GM12878 (cell line): ENCODE data around the gene TGFBR3. TPM values are rescaled to one million over a fixed set of nuclear protein-coding genes. Genes with fewer than 3 reads are reported as not detected.

ENCODE experiments used
- ATAC-seq: fragments of 200-7000 bp; cut with Tn5 transposase; 3 replicates; pipeline ENCODE4 v1.9.1; 2020; ENCODE audit warnings: mild to moderate bottlenecking, moderate library complexity
- BruUV-seq: library from RNA; stranded (reverse); fragments of 400-500 nt; replicated peaks from 2 replicates; lab custom pipeline; 2021; lab: Mats Ljungman, UMichigan
- CTCF ChIA-PET: fragments of 300-600 bp; sonication (Branson Sonifier 250); formaldehyde crosslinking; extraction: SDS; loops from one replicate; lab custom pipeline; 2021; ENCODE audit warnings: inconsistent platforms; lab: Yijun Ruan, JAX
- POLR2A ChIA-PET: fragments of 350-600 bp; formaldehyde crosslinking; extraction: SDS; loops from one replicate; lab custom pipeline; 2021; ENCODE audit warnings: inconsistent platforms; lab: Charles Lee
- RAD21 ChIA-PET: fragments of 300-600 bp; sonication (Branson Sonifier 250); formaldehyde crosslinking; loops from one replicate; lab custom pipeline; 2023; ENCODE audit warnings: antibody characterized with exemption; ENCODE audit not compliant: unreplicated experiment; lab: Charles Lee
- SMC1A ChIA-PET: fragments of 300-600 bp; sonication (Branson Sonifier 250); formaldehyde crosslinking; loops from one replicate; lab custom pipeline; 2023; ENCODE audit not compliant: unreplicated experiment, uncharacterized antibody; lab: Charles Lee
- DNase-seq: peaks from one replicate; pipeline ENCODE4 v3.0.0-alpha.2; 2011; ENCODE audit warnings: low read depth, low spot score
- FAIRE-seq: peaks from 3 replicates; lab custom pipeline; 2011; peaks lifted over from hg19 to GRCh38; lab: Jason Lieb, UNC
- H2AFZ ChIP-seq: 2 replicates; pipeline ENCODE4 v1.6.0; 2011; ENCODE audit warnings: low read depth, low read length, control low read depth; ENCODE audit not compliant: control insufficient read depth
- H3K27ac ChIP-seq: 2 replicates; pipeline ENCODE4 v1.5.1; 2011; ENCODE audit warnings: control low read depth; ENCODE audit not compliant: control insufficient read depth, insufficient read depth
- H3K27me3 ChIP-seq, 2 experiments: replicated peaks in 1 of 2; 2 replicates each; pipeline versions ENCODE4 v1.6.0 to v1.6.1; 2011; ENCODE audit warnings: low read length in 1 of 2; ENCODE audit not compliant: control insufficient read depth in 2 of 2, insufficient read depth in 2 of 2
- H3K36me3 ChIP-seq, 2 experiments: 2 replicates each; pipeline ENCODE4 v1.5.1; 2011; ENCODE audit warnings: low read length in 1 of 2; ENCODE audit not compliant: control insufficient read depth in 2 of 2, insufficient read depth in 2 of 2
- H3K4me1 ChIP-seq: 2 replicates; pipeline ENCODE4 v1.6.1; 2011; ENCODE audit warnings: mild to moderate bottlenecking, low read length, moderate library complexity, mixed read lengths; ENCODE audit not compliant: control insufficient read depth, insufficient read depth
- H3K4me2 ChIP-seq: 2 replicates; pipeline ENCODE4 v1.6.0; 2011; ENCODE audit warnings: control low read depth; ENCODE audit not compliant: control insufficient read depth, insufficient read depth
- H3K4me3 ChIP-seq: fragments of 200-600 bp; sonication (generic); 2 replicates; pipeline ENCODE4 v1.5.1; 2016
- H3K79me2 ChIP-seq: 2 replicates; pipeline ENCODE4 v1.6.0; 2011; ENCODE audit warnings: low read length; ENCODE audit not compliant: control insufficient read depth, insufficient read depth
- H3K9ac ChIP-seq: 2 replicates; pipeline ENCODE4 v1.8.0; 2011; ENCODE audit warnings: low read length, control low read depth, mixed read lengths; ENCODE audit not compliant: control insufficient read depth, insufficient read depth
- H3K9me3 ChIP-seq: replicated peaks from 3 replicates; pipeline ENCODE4 v1.5.1; 2011; ENCODE audit warnings: mild to moderate bottlenecking, low read length; ENCODE audit not compliant: control insufficient read depth, insufficient read depth
- H4K20me1 ChIP-seq: 2 replicates; pipeline ENCODE4 v1.6.0; 2011; ENCODE audit not compliant: control insufficient read depth, insufficient read depth
- NFYA ChIP-seq: IDR thresholded peaks from 2 replicates; pipeline ENCODE4 v1.6.1; 2011; ENCODE audit warnings: low read depth, mild to moderate bottlenecking, low read length, improper control_type of control experiment, borderline replicate concordance
- RELA ChIP-seq: fragments of 450-650 bp; IDR thresholded peaks from 2 replicates; pipeline ENCODE4 v1.8.0; 2014; ENCODE audit warnings: borderline replicate concordance; ENCODE audit not compliant: partially characterized antibody
- RFX5 ChIP-seq: IDR thresholded peaks from 2 replicates; pipeline ENCODE4 v1.6.1; 2011; ENCODE audit warnings: low read depth, low read length, improper control_type of control experiment
- WRNIP1 ChIP-seq: IDR thresholded peaks from 2 replicates; pipeline ENCODE4 v1.6.1; 2011; ENCODE audit warnings: low read depth, low read length, improper control_type of control experiment, borderline replicate concordance
- WGBS: methylation state at CpG from one replicate; pipeline ENCODE4 v1.1.6; 2016; ENCODE audit warnings: low lambda C conversion rate; ENCODE audit not compliant: insufficient replicate concordance, insufficient coverage; ENCODE audit errors: missing lambda C conversion rate; 5-methylcytosine and 5-hydroxymethylcytosine counted together
- in situ Hi-C: fragments of 300-500 bp; cut with MboI; formaldehyde crosslinking; loops from 9 replicates; pipeline ENCODE4 v1.14.3; 2018; ENCODE audit warnings: mixed read lengths
- intact Hi-C: fragments of 100-400 bp; cut with micrococcal nuclease; formaldehyde crosslinking; loops from one replicate; pipeline ENCODE4 v1.14.2; 2022; ENCODE audit not compliant: unreplicated experiment
- polyA plus RNA-seq, 11 experiments: library from polyadenylated mRNA; depleted of rRNA in 4 of 11; unstranded in 6 of 11; stranded (reverse) in 5 of 11; fragments of >200 nt; fragmentation: Nextera tagmentation in 4 of 11; fragmentation: Illumina TruSeq in 1 of 11; extraction: Ambion mirVana in 4 of 11; extraction: Trizol in 1 of 11; gene quantifications; 1 replicate in 1 of 11; 2 replicates in 10 of 11; pipeline versions ENCODE4 v1.2.1 to v1.2.3, GENCODE V29; 2011 to 2016; ENCODE audit warnings: inconsistent platforms in 2 of 11, missing spikeins in 2 of 11, low read depth in 1 of 11
- total RNA-seq, 4 experiments: library from RNA; depleted of rRNA in 3 of 4; stranded (reverse); fragments of >200 nt in 3 of 4; fragmentation: Illumina TruSeq in 1 of 4; extraction: Trizol in 1 of 4; gene quantifications; 2 replicates each; pipeline versions ENCODE4 v1.2.1 to v1.2.3, GENCODE V29; 2013 to 2021
- TF ChIP-seq, protein P1 (sequence below): fragments of 450-650 bp; IDR thresholded peaks from 2 replicates; pipeline ENCODE4 v1.6.1; 2017; ENCODE audit warnings: mild to moderate bottlenecking, moderate library complexity
- TF ChIP-seq, protein P2 (sequence below): fragments of 450-650 bp; IDR thresholded peaks from 2 replicates; pipeline ENCODE4 v1.6.1; 2017; ENCODE audit warnings: antibody characterized with exemption, mild to moderate bottlenecking, moderate library complexity
- TF ChIP-seq, protein P3 (sequence below): fragments of 450-650 bp; IDR thresholded peaks from 2 replicates; pipeline ENCODE4 v1.6.1; 2018; ENCODE audit warnings: mild to moderate bottlenecking, low read depth, moderate library complexity; ENCODE audit not compliant: partially characterized antibody
- TF ChIP-seq, protein P4 (sequence below): fragments of 450-650 bp; formaldehyde crosslinking; IDR thresholded peaks from 2 replicates; pipeline ENCODE4 v1.4.0; 2022; ENCODE audit warnings: mild to moderate bottlenecking, moderate library complexity

Gene TGFBR3
- total and polyA plus RNA-seq, 10 of the 15 experiments (the other 5 are each of a cell fraction or from before 2014, with no cell fraction given), result 2.7 to 16.5 (median 12.6) TPM

DNA sequence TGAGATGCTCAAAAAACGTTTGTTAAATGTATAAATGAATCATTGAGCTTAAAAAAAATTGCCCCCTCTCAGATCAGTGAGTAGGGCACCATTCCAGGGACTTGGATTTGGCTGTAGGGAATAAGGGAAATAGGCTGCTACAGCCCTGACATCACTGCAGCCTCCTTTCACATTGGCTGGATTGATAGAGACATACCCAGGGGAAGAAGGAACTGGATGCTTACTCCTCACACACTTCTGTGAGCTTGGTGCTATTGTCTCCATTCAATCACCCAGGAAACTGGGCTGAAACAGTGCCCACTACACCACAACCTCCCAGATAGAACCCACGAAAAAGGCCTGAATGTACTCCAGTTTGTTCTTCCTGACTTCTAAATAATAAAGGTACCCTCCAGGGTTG lies 87.2 kb downstream of the TGFBR3 start:
- ATAC-seq (no peak), DNase-seq (no peak), FAIRE-seq (no peak)
- 24% methylated on average over 2 of the region's 2 CpGs for WGBS
- in situ Hi-C loops (no loop called here), intact Hi-C loops (no loop called here)
- Histone ChIP-seq H3K79me2 (no peaks in the 10 kb centered on the region), H3K36me3 (no peaks in the 10 kb centered on the region; a peak in 1 of 4 replicates), H3K9ac (no peak overlapping the region), H3K27ac (no peak overlapping the region), H3K4me1 (peaks cover 8% of the 10 kb centered on the region), H2AFZ (no peak overlapping the region), H3K27me3 (no peaks in the 10 kb centered on the region), H4K20me1 (no peaks in the 10 kb centered on the region), H3K9me3 (no peaks in the 10 kb centered on the region), H3K4me3 (no peak overlapping the region), H3K4me2 (no peak overlapping the region)
- RAD21 ChIA-PET, result no interaction called here
- POLR2A ChIA-PET, result no interaction called here
- CTCF ChIA-PET, result interaction anchor here (1.2 kb wide), 1 partner anchor 90 kb away, joined by 3 read pairs; no protein-coding TSS in a partner anchor
- SMC1A ChIA-PET, result interaction anchor here (1.2 kb wide), 1 partner anchor 13 kb away, joined by 4 read pairs; no protein-coding TSS in a partner anchor
- no TSS peak for BruUV-seq
- TF ChIP-seq NFYA (no peak), RELA (no peak), RFX5 (no peak), WRNIP1 (no peak)
- TF ChIP-seq, protein P1, sequence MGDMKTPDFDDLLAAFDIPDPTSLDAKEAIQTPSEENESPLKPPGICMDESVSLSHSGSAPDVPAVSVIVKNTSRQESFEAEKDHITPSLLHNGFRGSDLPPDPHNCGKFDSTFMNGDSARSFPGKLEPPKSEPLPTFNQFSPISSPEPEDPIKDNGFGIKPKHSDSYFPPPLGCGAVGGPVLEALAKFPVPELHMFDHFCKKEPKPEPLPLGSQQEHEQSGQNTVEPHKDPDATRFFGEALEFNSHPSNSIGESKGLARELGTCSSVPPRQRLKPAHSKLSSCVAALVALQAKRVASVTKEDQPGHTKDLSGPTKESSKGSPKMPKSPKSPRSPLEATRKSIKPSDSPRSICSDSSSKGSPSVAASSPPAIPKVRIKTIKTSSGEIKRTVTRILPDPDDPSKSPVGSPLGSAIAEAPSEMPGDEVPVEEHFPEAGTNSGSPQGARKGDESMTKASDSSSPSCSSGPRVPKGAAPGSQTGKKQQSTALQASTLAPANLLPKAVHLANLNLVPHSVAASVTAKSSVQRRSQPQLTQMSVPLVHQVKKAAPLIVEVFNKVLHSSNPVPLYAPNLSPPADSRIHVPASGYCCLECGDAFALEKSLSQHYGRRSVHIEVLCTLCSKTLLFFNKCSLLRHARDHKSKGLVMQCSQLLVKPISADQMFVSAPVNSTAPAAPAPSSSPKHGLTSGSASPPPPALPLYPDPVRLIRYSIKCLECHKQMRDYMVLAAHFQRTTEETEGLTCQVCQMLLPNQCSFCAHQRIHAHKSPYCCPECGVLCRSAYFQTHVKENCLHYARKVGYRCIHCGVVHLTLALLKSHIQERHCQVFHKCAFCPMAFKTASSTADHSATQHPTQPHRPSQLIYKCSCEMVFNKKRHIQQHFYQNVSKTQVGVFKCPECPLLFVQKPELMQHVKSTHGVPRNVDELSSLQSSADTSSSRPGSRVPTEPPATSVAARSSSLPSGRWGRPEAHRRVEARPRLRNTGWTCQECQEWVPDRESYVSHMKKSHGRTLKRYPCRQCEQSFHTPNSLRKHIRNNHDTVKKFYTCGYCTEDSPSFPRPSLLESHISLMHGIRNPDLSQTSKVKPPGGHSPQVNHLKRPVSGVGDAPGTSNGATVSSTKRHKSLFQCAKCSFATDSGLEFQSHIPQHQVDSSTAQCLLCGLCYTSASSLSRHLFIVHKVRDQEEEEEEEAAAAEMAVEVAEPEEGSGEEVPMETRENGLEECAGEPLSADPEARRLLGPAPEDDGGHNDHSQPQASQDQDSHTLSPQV, result no peak
- TF ChIP-seq, protein P2, sequence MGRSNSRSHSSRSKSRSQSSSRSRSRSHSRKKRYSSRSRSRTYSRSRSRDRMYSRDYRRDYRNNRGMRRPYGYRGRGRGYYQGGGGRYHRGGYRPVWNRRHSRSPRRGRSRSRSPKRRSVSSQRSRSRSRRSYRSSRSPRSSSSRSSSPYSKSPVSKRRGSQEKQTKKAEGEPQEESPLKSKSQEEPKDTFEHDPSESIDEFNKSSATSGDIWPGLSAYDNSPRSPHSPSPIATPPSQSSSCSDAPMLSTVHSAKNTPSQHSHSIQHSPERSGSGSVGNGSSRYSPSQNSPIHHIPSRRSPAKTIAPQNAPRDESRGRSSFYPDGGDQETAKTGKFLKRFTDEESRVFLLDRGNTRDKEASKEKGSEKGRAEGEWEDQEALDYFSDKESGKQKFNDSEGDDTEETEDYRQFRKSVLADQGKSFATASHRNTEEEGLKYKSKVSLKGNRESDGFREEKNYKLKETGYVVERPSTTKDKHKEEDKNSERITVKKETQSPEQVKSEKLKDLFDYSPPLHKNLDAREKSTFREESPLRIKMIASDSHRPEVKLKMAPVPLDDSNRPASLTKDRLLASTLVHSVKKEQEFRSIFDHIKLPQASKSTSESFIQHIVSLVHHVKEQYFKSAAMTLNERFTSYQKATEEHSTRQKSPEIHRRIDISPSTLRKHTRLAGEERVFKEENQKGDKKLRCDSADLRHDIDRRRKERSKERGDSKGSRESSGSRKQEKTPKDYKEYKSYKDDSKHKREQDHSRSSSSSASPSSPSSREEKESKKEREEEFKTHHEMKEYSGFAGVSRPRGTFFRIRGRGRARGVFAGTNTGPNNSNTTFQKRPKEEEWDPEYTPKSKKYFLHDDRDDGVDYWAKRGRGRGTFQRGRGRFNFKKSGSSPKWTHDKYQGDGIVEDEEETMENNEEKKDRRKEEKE, result no peak
- TF ChIP-seq, protein P3, sequence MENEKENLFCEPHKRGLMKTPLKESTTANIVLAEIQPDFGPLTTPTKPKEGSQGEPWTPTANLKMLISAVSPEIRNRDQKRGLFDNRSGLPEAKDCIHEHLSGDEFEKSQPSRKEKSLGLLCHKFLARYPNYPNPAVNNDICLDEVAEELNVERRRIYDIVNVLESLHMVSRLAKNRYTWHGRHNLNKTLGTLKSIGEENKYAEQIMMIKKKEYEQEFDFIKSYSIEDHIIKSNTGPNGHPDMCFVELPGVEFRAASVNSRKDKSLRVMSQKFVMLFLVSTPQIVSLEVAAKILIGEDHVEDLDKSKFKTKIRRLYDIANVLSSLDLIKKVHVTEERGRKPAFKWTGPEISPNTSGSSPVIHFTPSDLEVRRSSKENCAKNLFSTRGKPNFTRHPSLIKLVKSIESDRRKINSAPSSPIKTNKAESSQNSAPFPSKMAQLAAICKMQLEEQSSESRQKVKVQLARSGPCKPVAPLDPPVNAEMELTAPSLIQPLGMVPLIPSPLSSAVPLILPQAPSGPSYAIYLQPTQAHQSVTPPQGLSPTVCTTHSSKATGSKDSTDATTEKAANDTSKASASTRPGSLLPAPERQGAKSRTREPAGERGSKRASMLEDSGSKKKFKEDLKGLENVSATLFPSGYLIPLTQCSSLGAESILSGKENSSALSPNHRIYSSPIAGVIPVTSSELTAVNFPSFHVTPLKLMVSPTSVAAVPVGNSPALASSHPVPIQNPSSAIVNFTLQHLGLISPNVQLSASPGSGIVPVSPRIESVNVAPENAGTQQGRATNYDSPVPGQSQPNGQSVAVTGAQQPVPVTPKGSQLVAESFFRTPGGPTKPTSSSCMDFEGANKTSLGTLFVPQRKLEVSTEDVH, result no peak
- TF ChIP-seq, protein P4, sequence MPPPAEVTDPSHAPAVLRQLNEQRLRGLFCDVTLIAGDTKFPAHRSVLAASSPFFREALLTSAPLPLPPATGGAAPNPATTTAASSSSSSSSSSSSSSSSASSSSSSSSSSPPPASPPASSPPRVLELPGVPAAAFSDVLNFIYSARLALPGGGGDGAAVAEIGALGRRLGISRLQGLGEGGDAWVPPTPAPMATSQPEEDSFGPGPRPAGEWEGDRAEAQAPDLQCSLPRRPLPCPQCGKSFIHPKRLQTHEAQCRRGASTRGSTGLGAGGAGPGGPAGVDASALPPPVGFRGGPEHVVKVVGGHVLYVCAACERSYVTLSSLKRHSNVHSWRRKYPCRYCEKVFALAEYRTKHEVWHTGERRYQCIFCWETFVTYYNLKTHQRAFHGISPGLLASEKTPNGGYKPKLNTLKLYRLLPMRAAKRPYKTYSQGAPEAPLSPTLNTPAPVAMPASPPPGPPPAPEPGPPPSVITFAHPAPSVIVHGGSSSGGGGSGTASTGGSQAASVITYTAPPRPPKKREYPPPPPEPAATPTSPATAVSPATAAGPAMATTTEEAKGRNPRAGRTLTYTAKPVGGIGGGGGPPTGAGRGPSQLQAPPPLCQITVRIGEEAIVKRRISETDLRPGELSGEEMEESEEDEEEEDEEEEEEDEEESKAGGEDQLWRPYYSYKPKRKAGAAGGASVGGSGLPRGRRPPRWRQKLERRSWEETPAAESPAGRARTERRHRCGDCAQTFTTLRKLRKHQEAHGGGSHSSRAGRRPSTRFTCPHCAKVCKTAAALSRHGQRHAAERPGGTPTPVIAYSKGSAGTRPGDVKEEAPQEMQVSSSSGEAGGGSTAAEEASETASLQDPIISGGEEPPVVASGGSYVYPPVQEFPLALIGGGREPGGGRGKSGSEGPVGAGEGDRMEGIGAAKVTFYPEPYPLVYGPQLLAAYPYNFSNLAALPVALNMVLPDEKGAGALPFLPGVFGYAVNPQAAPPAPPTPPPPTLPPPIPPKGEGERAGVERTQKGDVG, result no peak
